Measurements from ENCODE around the gene LCN10.
"Not testable (repeated sequence)": the region's sequence is repeated elsewhere in the genome, so short reads cannot be mapped to it uniquely, and the experiment has no call there.

Gene LCN10

DNA sequence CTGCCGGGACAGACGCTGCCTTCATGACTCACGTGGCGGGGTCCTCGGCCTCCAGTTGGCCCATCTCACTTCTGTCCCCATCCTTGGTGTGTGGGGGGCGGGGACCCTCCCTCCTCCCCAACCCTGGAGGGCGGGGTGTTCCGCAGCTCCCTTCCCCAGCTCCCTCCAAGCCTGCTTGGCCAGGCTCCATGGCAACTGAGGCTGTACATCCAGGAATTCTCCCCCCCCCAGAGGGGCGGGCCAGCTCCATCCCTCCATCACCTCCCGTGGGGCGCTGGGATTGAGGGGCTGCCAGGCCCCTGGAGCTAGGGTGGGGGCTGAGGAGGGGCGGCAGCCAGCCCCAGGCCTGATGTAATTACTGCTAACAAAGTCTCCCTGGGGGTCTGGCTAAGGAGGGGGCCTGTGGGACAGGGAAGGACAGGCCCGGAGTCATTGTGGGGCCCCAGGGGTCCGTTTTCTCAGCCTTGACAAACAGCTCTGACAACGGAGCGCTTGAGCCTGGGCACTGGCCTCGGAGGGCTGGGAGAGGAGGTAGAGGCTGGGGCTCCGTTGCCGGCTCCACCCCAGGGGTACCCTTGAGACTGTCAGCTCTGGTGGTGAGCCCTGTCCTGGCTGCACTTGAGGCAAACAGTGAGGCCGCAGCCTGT lies 22.4 kb downstream of the LCN10 start:
- DNase-seq (ENCODE audit: low read depth, low spot score) = no peak

DNA sequence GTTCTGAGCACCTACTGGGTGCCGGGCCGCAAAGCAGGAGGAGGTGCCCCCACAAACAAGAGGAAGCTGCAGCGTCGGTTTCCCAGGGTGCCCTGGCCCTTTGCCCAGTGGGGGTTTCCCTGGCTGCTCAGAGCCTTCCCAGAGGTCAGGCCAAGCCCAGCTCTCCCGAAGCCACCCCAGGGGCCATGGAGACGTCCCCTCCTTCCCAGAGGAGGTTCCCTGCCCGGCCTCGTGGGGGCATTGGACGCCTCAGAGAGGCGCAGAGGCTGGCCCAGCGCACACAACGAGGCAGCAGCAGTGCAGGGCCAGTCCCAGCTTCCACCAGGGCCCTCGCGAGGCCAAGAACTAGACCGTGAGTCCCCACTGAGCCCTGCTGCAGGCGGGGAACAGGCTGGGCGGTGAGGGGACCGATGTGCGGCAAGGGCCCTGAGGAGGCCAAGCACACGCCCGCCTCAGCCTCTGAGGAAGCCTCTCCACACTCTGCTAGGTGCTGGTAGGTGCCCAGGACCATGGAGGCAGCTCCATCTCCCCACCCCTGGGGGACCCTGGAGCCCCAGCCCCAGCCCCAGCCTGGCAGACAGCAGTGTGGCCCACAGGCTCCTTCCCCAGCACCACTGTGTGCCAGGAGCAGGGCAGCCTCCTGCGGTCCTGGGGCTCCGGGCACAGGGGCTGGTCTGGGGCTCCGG lies 23.4 kb downstream of the LCN10 start:
- DNase-seq (ENCODE audit: low read depth, low spot score) = no peak

DNA sequence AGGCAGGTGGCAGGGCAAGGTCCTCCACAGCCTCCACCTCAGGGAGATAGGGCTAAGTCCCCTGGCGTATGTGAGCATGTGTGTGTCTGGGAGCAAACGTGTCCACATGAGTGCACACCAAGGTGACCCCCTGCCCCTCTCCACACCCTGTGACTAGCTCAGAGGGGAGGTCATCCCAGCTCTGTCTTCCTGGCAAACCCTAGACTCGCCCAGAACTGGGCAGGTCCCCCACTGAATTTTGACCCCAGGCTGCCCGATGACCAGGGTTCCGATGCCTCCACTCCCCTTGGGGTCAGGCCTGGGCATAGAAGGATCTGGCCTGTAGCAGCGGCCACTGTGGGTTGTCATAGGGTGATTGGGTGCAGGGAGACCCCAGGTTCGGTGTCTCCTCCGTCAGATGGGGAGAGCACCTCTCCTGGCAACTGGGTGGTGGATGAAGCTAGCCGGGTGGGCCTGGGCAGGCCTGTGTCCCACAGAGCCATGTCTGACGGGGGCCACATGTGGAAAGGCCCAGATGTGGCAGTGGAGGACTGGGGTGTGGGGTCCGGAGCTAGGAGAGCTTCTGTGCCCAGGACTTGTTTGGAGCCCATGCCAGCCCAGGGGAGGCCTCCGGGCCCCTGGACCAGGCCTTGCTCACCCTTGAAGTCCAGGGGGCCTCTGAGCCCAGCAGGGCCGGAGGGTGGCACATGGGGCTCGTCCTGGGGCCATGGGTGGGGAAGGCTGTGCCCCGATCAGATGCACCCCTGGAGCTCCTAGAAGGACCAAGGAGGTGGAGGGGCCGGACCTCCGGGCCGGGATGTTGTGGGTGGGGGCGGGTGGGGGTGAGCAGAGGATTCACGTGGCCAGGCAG lies 24.2 kb downstream of the LCN10 start:
- no peak for DNase-seq (ENCODE audit: low read depth, low spot score)

DNA sequence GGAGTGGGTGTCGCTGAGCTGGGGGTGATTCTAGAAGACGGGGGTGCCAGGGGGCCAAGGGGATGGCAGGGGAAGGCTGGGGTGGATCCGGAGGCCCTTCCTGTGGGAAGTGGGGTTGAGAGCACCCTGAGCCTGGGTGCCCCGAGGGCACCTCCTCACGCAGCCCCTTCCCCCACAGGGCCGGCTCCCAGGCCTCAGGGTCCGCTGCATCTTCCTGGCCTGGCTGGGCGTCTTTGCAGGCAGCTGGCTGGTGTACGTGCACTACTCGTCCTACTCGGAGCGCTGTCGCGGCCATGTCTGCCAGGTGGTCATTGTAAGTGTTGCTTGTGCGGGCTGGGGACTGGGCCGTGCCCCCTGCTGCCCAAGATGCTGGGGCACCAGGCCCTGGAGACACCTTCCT lies 25.3 kb downstream of the LCN10 start:
- DNase-seq (ENCODE audit: low read depth, low spot score) = no peak

DNA sequence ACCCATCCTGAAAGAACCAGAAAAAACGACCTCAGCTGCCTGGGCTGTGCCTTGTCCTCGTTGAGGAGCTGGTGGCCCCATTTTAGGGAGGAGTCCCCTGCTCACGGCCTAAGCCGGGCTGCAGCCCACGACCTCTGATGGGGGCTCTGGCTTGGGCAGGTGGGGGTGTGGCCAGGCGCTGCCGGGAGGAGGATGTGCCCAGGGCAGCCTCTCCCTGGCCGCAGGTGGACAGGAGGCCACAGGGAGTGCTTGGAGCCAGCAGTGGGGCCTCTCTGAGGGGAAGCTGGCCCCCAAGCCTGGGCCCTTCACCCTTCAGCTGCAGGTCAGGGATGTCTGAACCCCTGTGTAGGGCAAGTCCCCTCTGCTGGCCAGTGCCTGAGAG lies 27.9 kb downstream of the LCN10 start:
- DNase-seq (ENCODE audit: low read depth, low spot score) = no peak

DNA sequence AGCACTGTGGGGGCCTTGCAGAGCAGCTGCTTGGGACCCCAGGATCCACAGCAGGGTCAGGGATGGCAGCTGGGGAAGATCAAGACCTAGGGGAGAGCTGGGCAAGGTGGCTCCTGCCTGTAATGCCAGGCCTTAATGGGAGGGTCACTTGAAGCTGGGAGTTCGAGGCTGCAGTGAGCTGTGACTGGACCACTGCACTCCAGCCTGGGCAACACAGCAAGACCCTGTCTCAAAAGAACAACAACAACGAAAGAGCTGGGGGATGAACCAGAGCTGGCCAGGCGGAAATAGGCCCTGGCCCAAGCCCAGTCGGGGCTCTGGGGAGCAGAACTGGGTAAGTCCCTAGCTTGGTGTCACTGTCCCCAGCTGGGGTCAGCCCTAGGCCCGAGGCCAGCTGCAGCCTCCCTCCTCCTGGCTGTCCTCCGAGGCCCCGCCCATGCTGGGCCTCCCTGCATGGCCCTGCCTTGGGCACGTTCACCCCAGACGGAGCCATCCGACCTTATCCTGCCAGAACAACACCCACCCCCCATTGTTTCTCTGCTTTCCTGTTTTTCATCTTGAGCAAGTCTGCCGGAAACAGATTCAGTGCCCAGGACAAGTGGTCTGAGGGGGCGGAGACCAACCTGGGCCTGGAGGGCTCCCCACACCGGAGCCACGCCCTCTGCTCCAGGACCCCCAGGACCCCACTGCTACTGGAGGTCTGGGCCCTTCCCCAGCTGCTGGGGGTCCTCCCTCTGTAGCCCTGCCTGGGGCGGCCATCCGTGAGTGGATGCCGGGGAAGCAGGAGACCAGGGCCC lies 28.4 kb downstream of the LCN10 start:
- no peak for DNase-seq (ENCODE audit: low read depth, low spot score)

DNA sequence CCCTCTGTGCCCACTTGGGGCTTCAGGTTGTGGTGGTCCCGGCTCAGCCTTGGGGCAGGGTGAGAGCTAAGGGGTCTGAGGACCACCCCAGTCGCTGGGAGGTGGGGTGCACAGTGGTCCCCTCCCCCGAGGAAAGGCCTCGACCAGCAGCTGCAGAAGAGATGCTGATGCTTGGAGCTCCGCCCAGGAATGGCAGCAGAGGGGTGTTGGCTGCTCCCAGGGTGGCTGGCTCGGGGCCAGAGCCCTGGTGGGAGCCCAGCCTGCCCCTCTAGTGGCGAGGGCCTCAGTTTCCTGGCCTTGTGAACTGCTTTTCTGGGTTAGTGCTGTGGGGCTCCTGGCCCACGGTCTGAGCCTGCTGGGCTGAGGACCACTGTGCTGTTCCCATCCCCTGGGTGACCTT lies 29.2 kb downstream of the LCN10 start:
- DNase-seq (ENCODE audit: low read depth, low spot score) = no peak

DNA sequence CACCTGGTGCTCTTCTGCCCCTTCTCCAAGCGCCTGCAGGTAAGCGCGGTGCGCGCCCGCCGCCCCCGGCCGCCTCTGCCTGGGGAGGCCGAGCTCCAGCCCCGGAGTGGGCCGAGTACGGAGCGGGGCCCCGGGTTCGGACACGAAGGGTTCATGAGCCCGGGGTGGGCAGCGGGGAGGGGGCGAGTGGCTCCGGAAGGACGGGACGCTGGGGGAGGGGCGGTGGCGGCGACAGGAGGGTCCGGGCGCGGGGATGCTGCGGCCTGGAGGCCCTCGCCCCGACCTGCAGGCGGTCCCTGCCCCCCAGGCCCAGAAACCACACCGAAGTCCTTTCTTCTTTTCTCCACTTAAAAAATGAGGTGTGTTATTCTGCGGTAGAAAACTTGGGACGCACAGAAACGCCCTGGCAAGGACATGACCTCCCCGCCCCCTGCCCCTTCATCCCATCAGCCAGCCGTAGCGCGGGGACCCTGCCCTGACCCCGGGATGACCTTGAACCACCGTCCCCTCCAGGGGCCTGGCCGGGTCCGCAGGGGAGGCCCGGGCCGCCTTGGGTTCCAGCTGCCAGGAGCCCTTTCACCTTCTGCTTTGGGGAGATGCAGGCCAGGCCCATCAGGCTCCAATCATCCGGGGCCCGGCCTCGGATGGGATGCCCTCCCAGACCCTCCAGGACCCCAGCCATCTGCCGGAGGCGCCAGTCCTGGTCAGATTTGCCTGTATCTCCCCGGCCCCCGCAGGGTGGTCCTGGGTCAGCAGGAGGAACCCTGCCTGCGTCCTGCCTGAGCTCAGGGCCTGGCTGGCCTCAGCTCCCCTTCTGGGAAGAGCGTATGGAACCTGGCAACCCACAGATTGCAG lies 29.8 kb downstream of the LCN10 start:
- DNase-seq (ENCODE audit: low read depth, low spot score) = no peak

DNA sequence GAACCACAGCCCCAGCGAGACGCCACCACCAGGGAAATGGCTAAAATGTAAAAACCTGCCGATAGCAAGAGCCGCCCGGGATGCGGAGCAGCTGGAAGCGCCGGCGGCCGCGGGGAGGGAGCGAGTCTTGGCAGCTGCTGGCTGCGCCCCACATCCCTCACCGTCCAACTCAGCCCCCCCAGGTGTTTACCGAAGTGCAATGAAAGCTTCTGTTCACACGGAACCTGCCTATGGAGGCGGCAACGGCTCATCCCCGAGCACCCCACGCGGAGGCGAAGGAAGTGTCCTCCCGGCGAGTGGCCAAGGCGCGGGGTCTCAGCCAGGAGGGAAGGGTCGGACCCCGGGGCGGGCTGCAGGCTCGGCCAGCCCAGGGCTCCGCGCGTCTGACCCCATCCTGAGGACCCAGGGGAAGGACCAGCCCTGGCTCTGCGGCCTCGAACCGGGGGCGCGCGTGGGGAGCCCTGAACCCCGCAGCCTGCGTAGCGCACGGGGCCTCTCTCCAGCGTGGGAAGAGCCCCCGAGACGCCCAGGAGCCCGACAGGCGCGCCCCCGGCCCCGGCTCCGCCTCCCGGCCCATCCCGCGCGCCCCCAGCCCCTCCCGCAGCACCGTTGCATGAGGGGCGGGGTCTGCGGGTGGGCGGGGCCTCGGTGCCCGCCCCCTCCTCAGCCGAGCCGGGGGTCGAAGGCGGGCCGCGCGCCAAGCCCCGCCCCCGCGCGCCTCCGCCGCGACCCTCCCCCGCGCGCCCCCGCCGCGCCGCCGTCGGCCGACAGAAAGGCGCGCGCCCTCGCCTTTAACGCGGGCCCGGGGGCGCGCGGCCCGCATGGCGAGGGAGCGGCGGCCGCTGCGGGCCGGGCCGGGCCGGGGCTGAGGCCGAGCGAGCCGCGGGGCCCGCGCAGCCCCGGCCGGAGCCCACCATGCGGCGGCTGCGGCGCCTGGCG lies 30.7 kb downstream of the LCN10 start, which contains the start of gene DIPK1B:
Gene DIPK1B, plus strand, starts transcription at position 822 of the 939 bp plus-strand sequence. Its CDS starts 94 bp downstream, at position 916.
- DNase-seq (ENCODE audit: low read depth, low spot score) = no peak

DNA sequence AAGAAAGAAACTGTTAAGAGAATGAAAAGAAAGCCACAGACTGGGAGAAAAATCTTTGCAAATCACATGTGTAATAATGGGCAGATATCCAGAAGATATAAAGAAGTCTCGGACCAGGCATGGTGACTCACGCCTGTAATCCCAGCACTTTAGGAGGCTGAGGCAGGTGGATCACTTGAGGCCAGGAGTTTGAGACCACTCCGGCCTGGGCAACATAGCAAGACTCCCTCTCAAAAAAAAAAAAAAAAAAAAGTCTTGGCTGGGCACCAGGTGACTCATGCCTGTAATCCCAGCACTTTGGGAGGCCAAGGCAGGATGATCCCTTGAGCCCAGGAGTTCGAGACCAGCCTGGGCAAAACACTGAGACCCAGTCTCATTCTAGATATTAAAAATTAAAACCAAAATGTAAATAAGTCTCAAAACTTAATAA lies 31.5 kb downstream of the LCN10 start:
- DNase-seq (ENCODE audit: low read depth, low spot score) = not testable (repeated sequence)

DNA sequence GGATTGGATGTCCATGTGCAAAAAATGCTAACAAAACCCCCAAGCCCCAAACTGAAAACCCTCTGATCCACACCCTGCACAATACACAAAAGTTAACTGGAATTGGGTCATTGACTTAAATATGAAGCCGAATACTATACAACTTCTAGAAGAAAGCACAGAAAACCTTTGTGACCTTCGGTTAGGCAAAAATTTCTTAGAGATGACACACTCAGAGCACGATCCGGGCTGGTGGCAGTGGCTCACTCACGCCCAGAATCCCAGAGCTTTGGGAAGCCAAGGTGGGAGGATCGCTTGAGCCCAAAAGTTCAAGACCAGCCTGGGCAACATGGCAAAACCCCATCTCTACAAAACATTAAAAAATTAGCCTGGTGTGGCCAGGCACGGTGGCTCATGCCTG lies 32.2 kb downstream of the LCN10 start:
- DNase-seq (ENCODE audit: low read depth, low spot score) = no peak

DNA sequence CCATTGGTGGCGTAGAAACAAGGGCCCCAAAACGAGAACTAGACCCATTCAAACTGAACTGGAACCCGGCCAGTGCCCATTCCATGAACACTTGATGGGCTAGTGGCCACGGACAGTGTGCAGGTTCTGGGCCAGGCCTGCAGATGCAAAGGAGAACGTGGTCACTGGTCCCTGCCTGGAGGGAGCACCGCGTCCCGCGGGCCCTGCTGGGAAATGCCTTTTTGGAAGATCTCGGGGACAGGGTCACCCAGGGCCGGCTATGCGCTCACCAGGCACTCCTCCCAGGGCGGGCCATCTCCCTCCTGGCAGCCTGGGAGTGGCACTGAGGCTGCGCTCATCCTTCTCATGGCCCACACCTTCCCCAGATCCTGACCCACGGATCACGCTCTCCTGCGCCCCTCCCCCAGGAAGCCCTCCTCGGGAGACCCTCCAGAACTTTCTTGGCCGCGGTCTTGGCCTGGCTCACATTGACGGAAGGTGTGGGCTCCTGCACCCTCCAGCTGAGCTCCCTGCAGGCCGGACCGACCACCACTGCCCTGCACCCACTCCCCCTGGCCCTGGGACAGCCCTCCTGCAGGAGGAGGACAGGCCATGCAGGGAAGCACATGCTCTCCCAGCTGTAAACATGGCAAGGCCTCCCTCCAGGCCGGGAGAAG lies 33.2 kb downstream of the LCN10 start:
- DNase-seq (ENCODE audit: low read depth, low spot score) = no peak

DNA sequence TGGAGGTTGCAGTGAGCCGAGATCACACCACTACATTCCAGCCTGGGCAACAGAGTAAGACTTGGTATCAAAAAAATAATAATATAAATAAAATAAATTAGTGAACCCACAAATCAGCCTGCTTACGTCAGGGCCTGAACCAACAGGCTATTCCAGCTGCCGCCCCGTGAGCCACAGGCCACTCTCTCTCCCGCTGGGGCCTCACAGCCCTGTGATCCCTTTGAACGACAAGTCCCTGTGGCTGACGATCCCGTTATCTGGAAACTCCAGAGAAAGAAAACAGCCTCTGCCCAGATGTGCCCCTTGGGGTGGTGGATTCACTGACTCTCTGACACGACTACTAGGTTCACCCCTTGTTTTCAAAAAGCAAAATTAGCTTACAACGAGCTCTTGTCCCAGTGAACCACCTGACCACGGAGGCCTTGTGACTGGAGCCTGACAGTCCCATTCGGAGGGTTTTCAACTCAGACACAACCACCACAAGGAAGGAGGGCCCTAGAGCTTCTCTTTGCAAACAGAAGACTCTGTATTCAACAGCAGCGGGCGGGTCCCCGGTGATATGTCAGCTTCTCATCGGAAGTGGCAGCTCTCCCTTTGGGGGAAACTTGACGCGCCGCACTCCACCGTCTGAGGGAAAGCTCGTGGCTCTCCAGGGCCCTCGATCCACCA lies 34.8 kb downstream of the LCN10 start:
- DNase-seq (ENCODE audit: low read depth, low spot score) = no peak

DNA sequence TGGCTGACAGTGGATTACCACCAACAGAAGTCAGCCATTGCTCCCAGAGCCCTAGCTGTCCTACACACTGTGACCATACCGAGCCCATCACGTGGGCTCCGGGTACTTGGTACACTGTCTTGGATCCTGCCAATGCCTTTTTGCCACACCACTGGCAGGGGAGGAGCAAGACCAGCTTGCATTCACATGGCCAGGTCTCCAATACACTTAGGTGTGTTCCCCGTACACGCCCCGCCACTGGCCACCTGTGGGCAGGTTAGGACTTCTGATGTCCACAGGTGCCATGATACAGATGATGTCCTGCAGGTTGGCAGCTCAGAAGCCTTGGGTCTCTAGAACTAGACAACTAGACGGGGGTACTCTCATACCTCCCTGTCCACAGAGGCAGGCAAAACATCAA lies 35.7 kb downstream of the LCN10 start:
- no peak for DNase-seq (ENCODE audit: low read depth, low spot score)

DNA sequence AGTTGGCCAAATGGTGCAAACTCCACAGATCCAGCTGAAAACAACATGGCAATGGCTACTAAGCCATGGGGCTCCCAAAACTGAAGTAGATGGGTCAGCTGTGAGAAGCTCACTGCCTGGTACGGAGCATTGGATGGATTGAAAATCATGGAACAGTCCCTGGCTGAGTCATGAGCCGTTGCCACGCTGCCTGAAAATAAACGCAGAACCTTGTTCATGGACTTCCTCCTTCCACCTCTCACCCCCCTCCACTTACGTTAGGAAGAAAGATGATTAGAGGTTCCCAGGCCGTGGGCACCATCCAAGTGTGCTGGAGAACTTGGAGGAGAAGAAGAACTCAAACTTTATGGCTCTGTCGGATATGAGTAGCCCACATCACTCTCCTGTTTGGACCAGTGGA lies 37.2 kb downstream of the LCN10 start:
- DNase-seq (ENCODE audit: low read depth, low spot score) = no peak

DNA sequence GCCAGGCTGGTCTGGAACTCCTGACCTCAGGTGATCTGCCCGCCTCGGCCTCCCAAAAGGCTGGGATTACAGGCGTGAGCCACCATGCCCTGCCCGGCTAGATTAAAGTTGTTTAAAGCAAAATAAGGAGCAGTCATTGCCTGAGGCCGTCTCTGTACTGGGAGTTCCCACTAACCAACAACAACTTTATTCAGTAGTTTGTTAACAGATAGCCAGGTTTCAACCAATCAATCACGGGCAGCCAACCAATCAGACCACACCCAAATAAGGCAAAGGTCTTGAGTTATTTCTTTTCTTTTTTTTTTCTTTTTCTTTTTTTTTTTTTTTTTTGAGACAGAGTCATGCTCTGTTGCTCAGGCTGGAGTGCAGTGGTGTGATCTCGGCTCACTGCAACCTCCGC lies 38.0 kb downstream of the LCN10 start:
- DNase-seq (ENCODE audit: low read depth, low spot score) = not testable (repeated sequence)

DNA sequence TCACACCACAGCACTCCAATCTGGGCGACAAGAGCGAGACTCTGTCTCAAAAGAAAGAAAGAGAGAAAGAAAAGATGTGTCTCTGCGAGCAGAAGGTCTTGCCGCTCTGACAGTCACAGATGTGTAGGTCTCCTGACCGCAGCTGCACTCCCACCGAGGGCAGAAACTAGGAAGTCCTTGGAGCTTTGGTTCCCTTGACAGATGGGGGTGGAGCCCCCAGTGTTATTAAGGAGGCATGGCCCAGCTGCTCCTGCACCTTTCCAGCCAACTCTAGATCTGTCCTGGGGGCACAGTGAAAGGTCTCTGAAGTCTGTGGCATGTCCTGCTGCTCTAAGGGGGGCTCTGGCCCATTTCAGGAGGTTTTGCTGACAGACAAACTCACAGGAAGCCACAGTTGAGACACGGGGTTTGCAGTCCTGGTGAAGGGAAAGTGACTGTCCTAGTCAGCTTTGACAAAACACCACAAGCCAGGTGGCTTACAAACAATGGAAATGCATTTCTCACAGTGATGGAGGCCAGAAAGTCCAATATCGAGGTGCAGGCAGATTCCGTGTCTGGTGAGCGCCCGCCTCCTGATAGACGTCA lies 39.4 kb downstream of the LCN10 start:
- no peak for DNase-seq (ENCODE audit: low read depth, low spot score)

DNA sequence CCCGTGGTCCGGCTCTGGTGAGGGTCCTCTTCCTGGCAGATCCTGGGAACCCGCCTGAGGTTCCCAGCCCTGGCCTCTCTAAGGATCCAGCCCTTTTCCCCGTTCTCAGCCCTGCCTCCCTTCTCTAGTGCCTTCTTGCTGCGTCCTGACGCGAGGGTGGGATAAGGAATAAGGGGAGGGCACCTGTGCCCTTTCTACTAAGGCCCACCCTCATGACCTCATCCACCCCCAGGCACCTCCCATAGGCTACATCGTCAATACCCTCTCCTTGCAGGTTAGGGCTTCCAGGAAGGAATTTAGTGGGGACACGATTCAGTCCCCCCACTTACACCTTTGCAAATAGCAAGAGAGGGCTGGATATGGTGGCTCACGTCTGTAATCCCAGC lies 41.1 kb downstream of the LCN10 start:
- DNase-seq (ENCODE audit: low read depth, low spot score) = no peak
